Sciatic nerve (tissue), 2 donors: ENCODE data around the gene REXO4. TPM values are rescaled to one million over a fixed set of nuclear protein-coding genes. Genes with fewer than 3 reads are reported as not detected.
A peak's percentile ranks its signal among the peaks of the same experiment; 100 is the strongest.

Source experiments
- ATAC-seq: fragments of 200-7000 bp; cut with Tn5 transposase; one replicate; pipeline ENCODE4 v1.9.1; 2020; ENCODE audit warnings: mild to moderate bottlenecking, moderate library complexity
- DNase-seq: peaks from one replicate; pipeline ENCODE4 v3.0.0-alpha.2; 2020; ENCODE audit warnings: low spot score
- intact Hi-C: fragments of 100-400 bp; cut with DNase I; formaldehyde crosslinking; loops from one replicate; pipeline ENCODE4 v1.14.2; 2022
- total RNA-seq: library from RNA; stranded (reverse); fragmentation: NEBNext Ultra II Directional; extraction: Animal tissue kit (Norgen Biotek cat#: 25700); gene quantifications from one replicate; pipeline ENCODE4 v1.2.1, GENCODE V29; 2021
- donor health status: DM: no; HTN: no; CAD: no.
- donor health status: DM: no; HTN: no; CAD: no.

REXO4 gene
- total RNA-seq, 1 donor from 2014 or later, result 23.8 TPM

- intact Hi-C loops, result no loop called here
- ATAC-seq, result peak; percentile 96
- peak; percentile 97 for DNase-seq
These were observed 41.8 kb downstream of the REXO4 start, which contains the start of the genes STKLD1 and SURF4 for GRCh38 chr9:133375724-133376654. Gene STKLD1 (plus strand): TSS chr9:133376366. CDS start chr9:133376474, 108 bp downstream. Gene SURF4 (minus strand): TSS chr9:133376060. CDS start chr9:133375969, 91 bp downstream.

- peak; percentile 1 for ATAC-seq
- no peak for DNase-seq
- intact Hi-C loops, result no loop called here
These were observed 42.6 kb downstream of the REXO4 start for GRCh38 chr9:133375116-133375723.

DNA sequence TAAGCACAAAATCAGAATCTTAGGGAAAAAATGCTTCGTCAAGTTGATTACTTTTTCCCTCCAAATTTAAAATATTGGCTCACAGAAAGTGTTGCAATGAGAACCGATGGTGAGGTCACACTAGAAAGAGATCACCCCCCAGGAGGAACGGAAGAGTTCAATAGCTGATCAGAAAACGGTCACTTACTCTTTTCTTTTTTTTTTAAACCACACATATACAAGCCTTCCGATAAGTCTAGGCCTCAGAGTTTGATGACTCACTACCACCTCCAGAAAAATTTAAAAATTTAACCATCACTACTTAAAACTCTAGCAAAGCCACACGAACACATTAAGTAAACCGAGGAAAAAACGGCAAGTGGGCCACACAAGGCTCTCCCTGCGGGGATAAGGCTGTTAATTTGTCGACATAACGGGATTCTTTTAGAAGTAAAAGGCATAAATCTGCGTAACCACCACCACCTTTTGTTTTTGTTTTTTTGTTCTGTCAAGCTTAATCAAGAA, 43.1 kb downstream of the REXO4 start:
- DNase-seq (no peak), ATAC-seq (no peak)
- intact Hi-C loops, result no loop called here

DNA sequence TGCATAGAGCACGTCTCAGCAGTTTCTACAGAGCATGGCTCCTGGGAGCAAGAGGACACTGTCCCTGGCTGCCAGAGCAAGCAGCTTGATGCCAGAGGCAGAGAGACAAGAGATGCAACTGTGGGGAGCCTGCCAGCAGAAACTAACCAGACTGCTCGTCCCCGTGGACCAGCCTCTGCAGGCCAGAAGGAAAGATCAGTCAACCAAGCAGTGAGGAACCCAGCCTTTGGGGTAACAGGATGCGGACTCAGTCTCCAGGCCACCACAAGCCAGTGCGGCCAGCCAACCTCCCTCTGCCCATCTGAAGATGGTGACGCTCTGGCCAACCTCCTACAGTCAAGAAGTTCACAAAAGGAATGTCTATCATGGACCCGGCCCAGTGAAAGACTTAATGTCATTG, 45.7 kb downstream of the REXO4 start:
- ATAC-seq (no peak), DNase-seq (no peak)
- intact Hi-C loops, result no loop called here

DNA sequence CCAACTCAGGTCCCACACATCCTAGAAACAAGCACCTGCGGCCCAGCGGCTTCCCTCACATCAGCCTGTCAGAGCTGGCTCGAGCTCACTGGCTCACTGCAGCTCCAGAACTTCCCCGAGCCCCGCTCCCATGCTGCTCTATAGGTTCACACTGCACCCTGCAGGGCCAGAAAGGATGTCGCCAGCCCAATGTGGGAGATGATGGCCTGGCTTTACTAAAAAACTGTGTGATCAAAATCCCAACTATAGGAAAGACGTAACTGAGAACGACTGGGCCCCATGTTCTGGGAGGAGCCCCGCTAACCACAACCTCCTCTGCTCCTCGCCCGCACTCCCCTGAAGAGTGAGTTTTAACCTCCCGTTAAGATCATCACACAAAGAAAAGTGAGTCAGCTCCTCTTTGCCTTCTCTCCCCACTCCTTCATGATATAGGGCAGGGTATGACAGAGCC, 46.5 kb downstream of the REXO4 start:
- intact Hi-C loops, result no loop called here
- no peak for ATAC-seq
- DNase-seq, result no peak

DNA sequence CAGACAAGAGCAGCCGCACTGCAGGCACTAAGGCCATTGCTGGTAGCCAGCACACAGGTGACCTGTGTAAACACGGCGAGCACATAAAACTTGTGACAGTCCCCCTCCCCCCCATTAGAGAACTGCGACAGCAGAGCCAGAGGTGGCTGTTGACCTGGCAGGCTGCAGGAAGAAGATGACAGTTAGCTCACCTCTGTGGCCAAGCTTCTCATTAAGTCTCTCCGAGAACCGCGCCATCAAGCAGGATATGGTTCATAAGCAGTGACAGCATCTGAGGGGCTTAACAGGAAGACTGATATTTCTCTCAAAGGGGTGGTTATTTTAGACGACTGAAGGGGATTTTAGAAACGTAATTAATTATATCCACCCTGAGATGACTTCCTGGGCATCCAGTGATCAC, 47.1 kb downstream of the REXO4 start:
- intact Hi-C loops, result no loop called here
- DNase-seq, result no peak
- ATAC-seq, result no peak

GRCh38 chr9:133369933-133370332, 47.9 kb downstream of the REXO4 start:
- DNase-seq (no peak), ATAC-seq (no peak)
- intact Hi-C loops, result no loop called here

DNA sequence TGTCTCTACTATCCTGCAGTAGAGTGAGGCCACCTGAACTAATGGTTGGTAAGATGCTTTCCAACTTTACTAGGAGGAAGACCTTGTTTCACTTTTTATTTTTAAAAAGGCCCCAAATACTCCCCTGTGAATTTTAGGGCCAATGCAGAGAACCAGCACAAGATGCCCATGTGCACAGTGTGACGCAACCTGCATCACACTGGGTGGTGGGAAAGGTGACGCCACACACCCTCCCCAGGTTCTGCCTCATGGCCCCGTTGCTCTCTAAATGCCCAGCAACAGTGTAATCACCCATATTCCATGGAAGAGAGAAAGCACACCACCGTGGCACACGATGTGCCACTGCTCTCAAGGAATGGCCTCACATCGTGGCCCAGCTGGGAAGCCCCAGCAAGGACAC, 48.4 kb downstream of the REXO4 start:
- DNase-seq, result no peak
- intact Hi-C loops, result no loop called here
- ATAC-seq, result no peak

DNA sequence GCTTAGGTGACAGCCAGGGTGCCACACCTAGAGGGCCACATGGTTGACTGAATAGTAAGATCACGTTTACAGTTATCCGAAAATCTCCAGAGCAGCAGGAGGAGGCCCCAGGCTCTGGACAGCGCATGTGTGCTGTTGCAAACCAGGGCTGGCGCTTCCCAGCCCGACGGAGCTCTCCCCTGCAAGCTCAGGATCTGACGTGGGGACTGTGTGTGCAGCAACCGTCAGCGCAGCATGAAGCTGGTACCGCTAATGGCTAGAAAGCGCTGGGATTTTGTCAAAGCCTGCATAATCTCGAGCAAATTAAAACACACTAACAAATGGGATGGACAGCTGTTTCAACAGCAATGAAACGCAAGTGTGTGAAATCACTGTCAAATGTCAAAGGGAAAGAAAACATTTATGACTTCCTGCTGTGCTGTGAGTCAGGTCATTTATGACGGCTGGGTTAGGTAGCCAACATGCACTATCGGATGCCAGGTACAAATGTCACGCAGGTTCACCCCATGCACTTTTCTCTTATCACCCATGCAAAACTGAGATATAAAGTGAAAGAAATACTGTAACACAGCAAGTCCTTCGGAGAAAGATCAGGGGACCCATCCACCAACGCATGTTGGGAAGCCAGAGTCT, 49.4 kb downstream of the REXO4 start:
- DNase-seq, result no peak
- peak; percentile 38 for ATAC-seq
- intact Hi-C loops, result no loop called here

DNA sequence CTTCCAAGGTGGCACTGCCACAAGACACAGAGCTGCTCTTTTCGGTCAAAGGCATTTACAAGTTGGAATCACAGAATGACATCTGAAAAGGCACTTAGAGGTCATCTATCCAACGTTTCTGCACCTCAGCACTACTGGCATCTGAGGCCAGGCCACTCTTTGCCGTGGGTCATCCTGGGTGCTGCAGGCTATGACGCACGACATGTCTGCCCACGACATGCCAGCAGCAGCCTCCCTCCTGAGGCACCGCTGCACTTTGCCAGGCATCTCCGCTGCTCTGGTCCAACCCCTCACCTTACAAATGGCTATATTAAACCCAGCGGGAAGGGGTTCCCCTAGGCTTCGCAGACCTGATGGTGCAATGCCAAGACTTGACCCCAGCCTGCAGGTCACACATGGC, 50.0 kb downstream of the REXO4 start:
- intact Hi-C loops, result no loop called here
- ATAC-seq (no peak), DNase-seq (no peak)

DNA sequence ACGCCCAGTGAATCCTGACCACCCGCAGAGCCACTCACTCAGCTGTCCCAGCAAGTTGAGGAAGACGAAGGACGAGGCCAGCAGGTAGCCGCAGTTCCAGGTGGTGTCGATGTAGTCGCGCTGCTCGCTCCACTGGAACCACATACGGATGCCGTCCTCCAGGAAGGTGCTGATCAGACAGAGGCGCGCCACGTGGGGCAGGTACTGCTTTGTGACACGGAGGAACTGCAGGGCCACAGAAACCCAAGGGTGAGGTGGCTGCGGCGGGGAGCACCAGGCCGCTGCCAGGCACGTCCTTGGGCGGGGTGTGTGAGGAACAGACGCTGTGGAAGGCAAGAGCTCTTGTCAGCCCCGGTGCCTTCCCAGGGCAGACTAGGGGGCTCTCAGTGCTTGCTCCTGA, 50.6 kb downstream of the REXO4 start:
- DNase-seq (no peak), ATAC-seq (no peak)
- intact Hi-C loops, result no loop called here

GRCh38 chr9:133366435-133366834, 51.4 kb downstream of the REXO4 start:
- no peak for ATAC-seq
- intact Hi-C loops, result no loop called here
- no peak for DNase-seq

DNA sequence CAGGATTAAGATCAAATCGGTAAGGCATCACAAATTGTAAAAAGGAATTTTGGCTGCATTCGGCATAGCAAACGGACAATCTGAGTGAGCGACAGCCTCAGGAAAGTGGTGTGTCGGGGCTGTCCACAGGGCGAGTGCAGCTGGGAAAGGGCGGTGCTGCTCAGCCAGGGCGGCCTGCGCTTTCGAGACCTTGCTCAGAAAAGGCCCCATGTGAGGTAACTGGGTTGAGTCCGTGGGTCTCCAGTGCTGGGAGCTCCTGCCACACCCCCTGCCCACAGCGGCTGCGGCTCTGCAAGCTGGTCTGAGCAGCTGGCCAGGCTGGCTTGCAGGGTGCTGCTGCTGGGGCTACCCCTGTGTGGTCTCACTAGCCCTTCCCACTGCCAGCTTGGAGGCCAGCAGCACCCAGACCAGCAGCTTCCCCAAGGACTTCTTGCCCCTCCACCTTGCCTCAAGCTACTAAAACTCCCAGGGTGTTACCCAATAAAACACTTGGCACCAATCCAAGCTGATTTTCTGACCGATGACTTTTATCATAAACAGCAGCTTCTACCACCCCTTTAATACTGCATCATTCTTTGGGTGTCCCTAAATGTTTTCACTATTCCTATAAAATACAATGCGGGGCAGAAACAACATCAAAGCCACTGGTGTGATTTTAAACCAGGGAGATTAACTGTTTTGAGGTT, 55.3 kb downstream of the REXO4 start:
- no peak for ATAC-seq
- DNase-seq, result no peak
- intact Hi-C loops, result no loop called here

GRCh38 chr9:133361507-133362092, 56.2 kb downstream of the REXO4 start:
- no peak for ATAC-seq
- no peak for DNase-seq

DNA sequence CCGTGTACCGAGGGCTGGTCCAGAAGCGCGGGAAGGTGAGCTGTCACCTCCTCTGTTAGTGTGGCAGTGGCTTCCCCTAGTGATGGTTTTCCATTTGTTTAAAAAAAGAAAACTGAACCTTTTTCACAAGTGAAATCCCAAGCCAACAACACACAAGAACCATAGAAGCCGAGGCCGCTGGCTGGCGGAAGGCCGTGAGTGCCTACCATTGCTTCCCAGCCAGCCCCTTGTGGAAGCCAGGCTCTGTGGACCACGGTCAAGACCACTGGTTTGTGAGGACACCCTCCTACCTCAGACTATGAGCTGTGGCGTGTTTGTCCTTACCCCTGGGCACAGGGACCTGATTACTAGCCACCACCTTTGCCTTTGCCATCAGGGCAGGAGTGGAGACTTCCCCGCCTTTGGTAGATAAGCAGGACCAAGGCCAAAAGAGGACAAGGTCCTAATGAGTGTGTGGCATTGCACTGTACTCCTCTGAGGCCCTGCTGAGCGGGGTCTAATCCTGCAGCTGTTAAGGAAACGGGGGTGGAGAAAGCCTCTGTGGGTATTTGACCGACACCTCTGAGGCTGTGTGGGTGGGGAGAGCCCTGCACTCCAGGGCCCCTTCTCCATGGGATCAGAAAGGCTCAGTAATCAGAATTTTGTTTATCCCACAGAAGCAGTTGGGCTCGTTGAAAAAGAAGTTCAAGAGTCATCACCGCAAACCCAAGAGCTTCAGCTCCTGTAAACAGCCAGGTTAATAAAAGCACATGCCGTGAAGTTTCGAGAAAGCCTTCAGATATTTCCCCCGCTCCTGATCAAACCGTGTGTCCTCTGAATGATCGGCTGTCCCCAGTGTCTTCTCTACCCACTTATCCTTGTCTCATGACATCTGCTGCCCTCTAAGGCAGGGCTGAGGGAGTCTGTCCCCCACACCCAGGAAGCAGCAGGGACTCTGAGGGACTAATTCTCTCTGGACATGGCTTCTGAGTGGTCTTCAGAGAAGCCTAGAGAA, 57.1 kb downstream of the REXO4 start:
- intact Hi-C loops, result no loop called here
- ATAC-seq (no peak), DNase-seq (no peak)

More at GRCh38 chr9:133361507-133362092, 56.2 kb downstream of the REXO4 start:
- intact Hi-C loops, result no loop called here

DNA sequence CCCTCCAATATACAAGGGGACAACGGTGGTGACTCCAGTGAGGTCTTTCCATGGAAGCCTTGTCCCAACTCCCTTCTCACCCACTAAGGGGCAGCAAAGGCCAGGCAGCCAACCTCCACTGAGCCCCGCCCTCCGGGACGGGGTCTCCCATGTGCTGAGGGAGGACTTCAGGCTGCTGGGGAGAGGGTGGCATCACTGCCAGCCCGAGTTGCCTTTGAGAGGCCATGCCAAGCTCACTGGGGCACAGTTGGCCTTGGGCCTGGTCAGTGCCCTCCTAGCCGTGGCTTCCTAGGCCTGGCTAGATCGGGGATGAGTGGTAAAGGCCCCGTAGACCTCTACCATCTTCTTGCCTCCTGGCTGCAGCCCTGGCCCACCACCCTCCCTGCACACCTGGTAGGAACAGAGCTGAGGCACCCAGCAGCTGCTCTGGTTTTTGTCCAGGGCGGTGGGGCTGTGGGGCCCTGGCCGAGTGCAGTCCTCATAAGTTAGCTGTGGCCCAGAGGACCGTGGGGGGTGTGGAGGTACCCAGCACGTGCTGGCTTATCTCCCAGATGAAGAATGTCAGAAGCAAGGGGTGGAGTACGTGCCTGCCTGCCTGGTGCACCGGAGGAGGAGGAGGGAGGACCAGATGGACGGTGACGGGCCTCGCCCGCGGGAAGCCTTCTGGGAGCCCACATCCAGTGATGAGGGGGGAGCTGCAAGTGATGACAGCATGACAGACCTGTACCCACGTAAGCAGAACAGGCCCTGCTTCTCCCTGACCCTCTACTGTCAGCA, 58.2 kb downstream of the REXO4 start:
- ATAC-seq, result peak; percentile 36
- DNase-seq, result no peak
- intact Hi-C loops, result no loop called here

DNA sequence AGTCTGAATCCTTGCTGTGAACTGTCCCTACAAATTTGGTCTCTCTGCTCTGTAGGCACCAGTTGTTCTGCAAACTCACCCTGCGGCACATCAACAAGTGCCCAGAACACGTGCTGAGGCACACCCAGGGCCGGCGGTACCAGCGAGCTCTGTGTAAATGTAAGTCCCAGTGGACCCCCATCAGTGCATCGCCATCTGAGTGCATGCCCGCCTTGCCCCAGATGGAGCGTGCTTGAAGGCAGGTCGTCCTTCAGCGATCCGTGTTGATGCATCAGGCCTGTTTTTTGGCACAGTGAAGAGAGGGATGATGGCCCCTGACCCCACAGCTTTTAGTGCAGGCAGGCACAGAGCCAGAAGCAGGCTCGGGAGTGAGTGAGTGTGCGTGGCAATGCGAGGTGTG, 60.2 kb downstream of the REXO4 start:
- intact Hi-C loops, result no loop called here
- DNase-seq, result no peak
- ATAC-seq, result no peak
